GM19463 (cell line): ENCODE results near the gene PNPLA7.
"Not testable (repeated sequence)": the region's sequence is repeated elsewhere in the genome, so short reads cannot be mapped to it uniquely, and the experiment has no call there.

Experiments
- ATAC-seq: cut with Tn5 transposase; IDR thresholded peaks from one replicate; pipeline ENCODE4 v1.9.1; 2021; ENCODE audit warnings: mild to moderate bottlenecking, moderate library complexity; ENCODE audit not compliant: unreplicated experiment

PNPLA7 gene

GRCh38 chr9:137482094-137482781 is 68.0 kb downstream of the PNPLA7 start:
- no peak for ATAC-seq

GRCh38 chr9:137480686-137481683 is 69.2 kb downstream of the PNPLA7 start:
- no peak for ATAC-seq

GRCh38 chr9:137479892-137480685 is 70.1 kb downstream of the PNPLA7 start:
- no peak for ATAC-seq

GRCh38 chr9:137478962-137479861 is 71.0 kb downstream of the PNPLA7 start:
- ATAC-seq, result no peak

- no peak for ATAC-seq
Observed at GRCh38 chr9:137478613-137478961, 71.6 kb downstream of the PNPLA7 start.

GRCh38 chr9:137477778-137478612 is 72.2 kb downstream of the PNPLA7 start:
- ATAC-seq, result no peak

GRCh38 chr9:137476856-137477255 is 73.3 kb downstream of the PNPLA7 start:
- ATAC-seq, result no peak

- ATAC-seq, result no peak
Observed at GRCh38 chr9:137475666-137476065, 74.5 kb downstream of the PNPLA7 start.

- ATAC-seq, result no peak
Observed at GRCh38 chr9:137474271-137474670, 75.9 kb downstream of the PNPLA7 start.

GRCh38 chr9:137470785-137471184 is 79.4 kb downstream of the PNPLA7 start:
- no peak for ATAC-seq

- no peak for ATAC-seq
Observed at GRCh38 chr9:137467896-137468295, 82.3 kb downstream of the PNPLA7 start.

- ATAC-seq, result no peak
Observed at GRCh38 chr9:137467161-137467581, 83.0 kb downstream of the PNPLA7 start.

- not testable (repeated sequence) for ATAC-seq
Observed at GRCh38 chr9:137466389-137467085, 83.7 kb downstream of the PNPLA7 start.

GRCh38 chr9:137465720-137466388 is 84.3 kb downstream of the PNPLA7 start:
- no peak for ATAC-seq

GRCh38 chr9:137465000-137465719 is 85.0 kb downstream of the PNPLA7 start:
- no peak for ATAC-seq

- ATAC-seq, result no peak
Observed at GRCh38 chr9:137464291-137464999, 85.8 kb downstream of the PNPLA7 start.

- no peak for ATAC-seq
Observed at GRCh38 chr9:137463931-137464290, 86.3 kb downstream of the PNPLA7 start.
